WTC11 (cell line): ENCODE results near the gene TMEM25.

Experiments
- ATF3 ChIP-seq: sonication (generic); formaldehyde crosslinking; conservative IDR thresholded peaks from 2 replicates; pipeline ENCODE4 v1.8.1; 2022; ENCODE audit warnings: mild to moderate bottlenecking, missing genetic modification reagents
- CBFB ChIP-seq: sonication (generic); formaldehyde crosslinking; IDR thresholded peaks from 2 replicates; pipeline ENCODE4 v1.8.1; 2022; ENCODE audit warnings: mild to moderate bottlenecking, low read depth, missing genetic modification reagents
- CREM ChIP-seq: sonication (generic); formaldehyde crosslinking; IDR thresholded peaks from 2 replicates; pipeline ENCODE4 v1.8.1; 2022; ENCODE audit warnings: mild to moderate bottlenecking, missing genetic modification reagents, moderate library complexity
- CTCF ChIP-seq: fragments of 200-600 bp; IDR thresholded peaks from 2 replicates; pipeline ENCODE4 v1.8.0; 2022; ENCODE audit warnings: antibody characterized with exemption
- E2F4 ChIP-seq: sonication (generic); formaldehyde crosslinking; IDR thresholded peaks from 2 replicates; pipeline ENCODE4 v1.8.1; 2022; ENCODE audit warnings: low read depth, mild to moderate bottlenecking, moderate library complexity, missing genetic modification reagents, borderline replicate concordance
- JUN ChIP-seq: sonication (generic); formaldehyde crosslinking; IDR thresholded peaks from 2 replicates; pipeline ENCODE4 v1.8.0; 2023; ENCODE audit warnings: mild to moderate bottlenecking, missing genetic modification reagents
- MAX ChIP-seq: sonication (generic); formaldehyde crosslinking; IDR thresholded peaks from 2 replicates; pipeline ENCODE4 v1.8.0; 2022; ENCODE audit warnings: mild to moderate bottlenecking, missing genetic modification reagents
- MXD4 ChIP-seq: fragments of 250-450 bp; sonication (Bioruptor Pico); IDR thresholded peaks from 2 replicates; pipeline ENCODE4 v1.8.0; 2021; ENCODE audit warnings: mild to moderate bottlenecking, moderate library complexity, borderline replicate concordance
- NFYB ChIP-seq: sonication (generic); formaldehyde crosslinking; conservative IDR thresholded peaks from 2 replicates; pipeline ENCODE4 v1.8.0; 2022; ENCODE audit warnings: low read depth, missing genetic modification reagents
- TCF7 ChIP-seq: sonication (generic); formaldehyde crosslinking; IDR thresholded peaks from 2 replicates; pipeline ENCODE4 v1.8.0; 2022; ENCODE audit warnings: mild to moderate bottlenecking, low read depth, missing genetic modification reagents, moderate library complexity
- USF2 ChIP-seq: sonication (generic); formaldehyde crosslinking; IDR thresholded peaks from 2 replicates; pipeline ENCODE4 v1.8.1; 2023; ENCODE audit warnings: mild to moderate bottlenecking, missing genetic modification reagents, moderate library complexity
- ZNF512 ChIP-seq: sonication (generic); formaldehyde crosslinking; IDR thresholded peaks from 2 replicates; pipeline ENCODE4 v1.8.1; 2022; ENCODE audit warnings: missing genetic modification reagents, borderline replicate concordance

- no peak for TF ChIP-seq CBFB (CRISPR knock-in tag)
- no peak for TF ChIP-seq CTCF
- no peak for TF ChIP-seq JUN
- TF ChIP-seq ZNF512 (CRISPR knock-in tag): no peak
- TF ChIP-seq NFYB (CRISPR knock-in tag): no peak
- no peak for TF ChIP-seq CREM
- no peak for TF ChIP-seq ATF3 (CRISPR knock-in tag)
- no peak for TF ChIP-seq USF2 (CRISPR knock-in tag)
- TF ChIP-seq E2F4 (CRISPR knock-in tag): no peak
- no peak for TF ChIP-seq MAX (CRISPR knock-in tag)
- no peak for TF ChIP-seq TCF7 (CRISPR knock-in tag)
- no peak for TF ChIP-seq MXD4 (CRISPR knock-in tag)
Measured at GRCh38 chr11:118491041-118491440, 40.0 kb upstream of the TMEM25 start.
